B cell (primary cell): ENCODE measurements around the gene ZNF66. TPM values are rescaled to one million over a fixed set of nuclear protein-coding genes. Genes with fewer than 3 reads are reported as not detected.
"Not testable (repeated sequence)": the region's sequence is repeated elsewhere in the genome, so short reads cannot be mapped to it uniquely, and the experiment has no call there.

Source experiments
- ATAC-seq: fragments of 200-7000 bp; cut with Tn5 transposase; one replicate; pipeline ENCODE4 v1.10.0; 2021; ENCODE audit warnings: low read depth, mild to moderate bottlenecking, moderate number of reproducible peaks, moderate library complexity
- CTCF ChIA-PET: fragments of 350-600 bp; sonication (Branson Sonifier 250); formaldehyde crosslinking; loops from one replicate; lab custom pipeline; 2021; ENCODE audit warnings: antibody characterized with exemption, inconsistent platforms; lab: Charles Lee
- POLR2A ChIA-PET: fragments of 350-600 bp; sonication (Branson Sonifier 250); formaldehyde crosslinking; loops from one replicate; lab custom pipeline; 2021; ENCODE audit warnings: antibody characterized with exemption; lab: Charles Lee
- DNase-seq: peaks from one replicate; pipeline ENCODE4 v3.0.0; 2013
- H2AFZ ChIP-seq: 2 replicates; pipeline ENCODE4 v1.6.1; 2012; ENCODE audit warnings: mild to moderate bottlenecking, low read depth, low read length; ENCODE audit not compliant: insufficient read depth, poor library complexity, severe bottlenecking
- H3K27ac ChIP-seq, 2 donors: 1 replicate in 1 of 2; 2 replicates in 1 of 2; pipeline ENCODE4 v1.5.1; 2012 to 2013; ENCODE audit warnings: low read length in 2 of 2, mild to moderate bottlenecking in 2 of 2, moderate library complexity in 1 of 2
- H3K27me3 ChIP-seq, 4 experiments: fragments of 200-600 bp in 1 of 4; sonication (generic) in 1 of 4; replicated peaks in 1 of 4; 1 replicate in 2 of 4; 2 replicates in 2 of 4; pipeline versions ENCODE4 v1.6.1 to v1.7.0; 2013 to 2016; ENCODE audit warnings: low read length in 3 of 4, mild to moderate bottlenecking in 2 of 4, mixed read lengths in 1 of 4, moderate library complexity in 1 of 4; ENCODE audit not compliant: insufficient read depth in 4 of 4, control insufficient read depth in 3 of 4; ENCODE audit errors: control extremely low read depth in 1 of 4
- H3K36me3 ChIP-seq, 2 experiments: replicated peaks in 1 of 2; 1 replicate in 1 of 2; 2 replicates in 1 of 2; pipeline versions ENCODE4 v1.6.1 to v1.7.1; 2013; ENCODE audit warnings: low read length in 1 of 2; ENCODE audit not compliant: insufficient read depth in 2 of 2, control insufficient read depth in 1 of 2; ENCODE audit errors: control extremely low read depth in 1 of 2, extremely low read depth in 1 of 2
- H3K4me1 ChIP-seq, 2 donors: fragments of 200-600 bp in 1 of 2; sonication (generic) in 1 of 2; 1 replicate in 1 of 2; 2 replicates in 1 of 2; pipeline versions ENCODE4 v1.5.1 to v1.6.1; 2013 to 2017; ENCODE audit warnings: low read length in 2 of 2; ENCODE audit not compliant: control insufficient read depth in 2 of 2, insufficient read depth in 2 of 2
- H3K4me2 ChIP-seq: replicated peaks from 2 replicates; pipeline ENCODE3; 2012; ENCODE audit warnings: mild to moderate bottlenecking, low read depth, low read length; ENCODE audit not compliant: poor library complexity, severe bottlenecking
- H3K4me3 ChIP-seq, 5 experiments: fragments of 200-600 bp in 1 of 5; sonication (generic) in 1 of 5; 1 replicate in 3 of 5; 2 replicates in 2 of 5; pipeline versions ENCODE4 v1.5.1 to v1.7.0; 2011 to 2016; ENCODE audit warnings: low read length in 4 of 5, mild to moderate bottlenecking in 4 of 5, low read depth in 2 of 5, control low read depth in 1 of 5, moderate library complexity in 1 of 5; ENCODE audit not compliant: insufficient read depth in 1 of 5; ENCODE audit errors: control extremely low read depth in 1 of 5, extremely low read depth in 1 of 5
- H3K79me2 ChIP-seq: fragments of 200-600 bp; sonication (generic); one replicate; pipeline ENCODE4 v1.6.0; 2016; ENCODE audit warnings: low read length; ENCODE audit not compliant: control insufficient read depth, insufficient read depth
- H3K9ac ChIP-seq: fragments of 200-600 bp; sonication (generic); 2 replicates; pipeline ENCODE4 v1.6.1; 2017; ENCODE audit warnings: mild to moderate bottlenecking, low read length, moderate library complexity
- H3K9me3 ChIP-seq, 3 donors: one replicate each; pipeline versions ENCODE4 v1.6.1 to v1.7.1; 2013; ENCODE audit warnings: low read length in 2 of 3; ENCODE audit not compliant: control insufficient read depth in 2 of 3, insufficient read depth in 1 of 3; ENCODE audit errors: control extremely low read depth in 1 of 3
- H4K20me1 ChIP-seq: 2 replicates; pipeline ENCODE4 v1.6.0; 2012; ENCODE audit warnings: mild to moderate bottlenecking, low read length; ENCODE audit not compliant: insufficient read depth, control insufficient read depth, poor library complexity, severe bottlenecking
- H3K27ac Mint-ChIP-seq: one replicate; pipeline ENCODE4 v1.8.0; 2021; ENCODE audit warnings: mixed read lengths
- H3K27me3 Mint-ChIP-seq: one replicate; pipeline ENCODE4 v1.8.0; 2021; ENCODE audit warnings: mixed read lengths
- H3K4me1 Mint-ChIP-seq: one replicate; pipeline ENCODE4 v1.8.0; 2021; ENCODE audit warnings: mixed read lengths
- H3K4me3 Mint-ChIP-seq: one replicate; pipeline ENCODE4 v1.8.0; 2021; ENCODE audit warnings: mixed read lengths
- H3K9me3 Mint-ChIP-seq: one replicate; pipeline ENCODE4 v1.8.0; 2022; ENCODE audit warnings: mixed read lengths; ENCODE audit not compliant: insufficient read depth
- EZH2 ChIP-seq: IDR thresholded peaks from 2 replicates; pipeline ENCODE4 v1.6.1; 2012; ENCODE audit warnings: borderline replicate concordance, low read depth, mild to moderate bottlenecking, moderate library complexity, low read length; ENCODE audit not compliant: insufficient read depth, poor library complexity, severe bottlenecking
- WGBS: methylation state at CpG from one replicate; pipeline ENCODE4 v1.1.5; 2013; ENCODE audit warnings: missing lambda C conversion rate; ENCODE audit not compliant: insufficient coverage; 5-methylcytosine and 5-hydroxymethylcytosine counted together
- intact Hi-C: fragments of 100-400 bp; cut with micrococcal nuclease; formaldehyde crosslinking; loops from one replicate; pipeline ENCODE4 v1.10.0; 2022
- polyA plus RNA-seq: library from polyadenylated mRNA; depleted of rRNA; stranded (reverse); fragments of >200 nt; gene quantifications from 2 replicates; pipeline ENCODE4 v1.2.3, GENCODE V29; 2012
- total RNA-seq, 2 donors: library from RNA; stranded (reverse); fragments of 120-200 nt in 1 of 2; gene quantifications; 1 replicate in 1 of 2; 2 replicates in 1 of 2; pipeline versions ENCODE4 v1.2.3 to v1.2.4, GENCODE V29; 2013 to 2022
- TF ChIP-seq, protein P1 (sequence below): fragments of 200-600 bp; IDR thresholded peaks from one replicate; pipeline ENCODE4 v1.8.0; 2022; ENCODE audit warnings: antibody characterized with exemption, mild to moderate bottlenecking

Gene ZNF66
- total and polyA plus RNA-seq, 2 donors (not counting 1 experiment from before 2014, with no cell fraction given): 7.5 to 25.0 TPM

DNA sequence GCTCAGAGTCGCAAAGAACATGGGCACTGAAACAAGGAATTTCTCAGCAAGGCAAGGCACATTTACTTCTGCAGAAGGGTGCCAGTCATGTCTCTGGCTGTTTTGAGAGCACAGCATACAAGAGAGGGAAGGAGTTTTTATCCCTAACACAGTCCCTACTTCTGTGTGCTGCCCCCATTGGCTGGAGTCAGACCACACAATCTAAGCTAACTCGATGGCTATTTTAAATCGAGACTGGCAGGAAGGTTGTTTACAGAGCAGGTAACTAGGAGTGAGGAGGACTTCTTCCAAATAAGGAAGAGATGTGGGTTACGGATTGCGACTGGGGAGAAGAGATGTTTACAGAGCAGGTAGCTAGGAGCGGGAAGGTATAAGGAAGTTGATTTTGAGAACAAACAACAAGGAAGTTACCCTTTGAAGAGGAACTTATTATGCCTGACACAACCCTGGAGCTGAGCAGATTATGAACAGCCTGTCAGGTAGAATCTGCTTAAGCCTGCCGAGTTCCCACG lies 6.8 kb upstream of the ZNF66 start:
- H3K4me3 ChIP-seq, H3K27me3 ChIP-seq, H3K27me3 Mint-ChIP-seq, H3K36me3 ChIP-seq, POLR2A ChIA-PET, H3K4me3 Mint-ChIP-seq, H3K79me2 ChIP-seq, H2AFZ ChIP-seq, H3K4me2 ChIP-seq, H3K27ac ChIP-seq, H3K9ac ChIP-seq, H3K27ac Mint-ChIP-seq, H3K4me1 Mint-ChIP-seq, H4K20me1 ChIP-seq, H3K9me3 Mint-ChIP-seq, intact Hi-C loops, CTCF ChIA-PET, ATAC-seq, H3K4me1 ChIP-seq, H3K9me3 ChIP-seq, DNase-seq: not testable (repeated sequence)
- WGBS: 88% methylated on average over 5 of the region's 8 CpGs

DNA sequence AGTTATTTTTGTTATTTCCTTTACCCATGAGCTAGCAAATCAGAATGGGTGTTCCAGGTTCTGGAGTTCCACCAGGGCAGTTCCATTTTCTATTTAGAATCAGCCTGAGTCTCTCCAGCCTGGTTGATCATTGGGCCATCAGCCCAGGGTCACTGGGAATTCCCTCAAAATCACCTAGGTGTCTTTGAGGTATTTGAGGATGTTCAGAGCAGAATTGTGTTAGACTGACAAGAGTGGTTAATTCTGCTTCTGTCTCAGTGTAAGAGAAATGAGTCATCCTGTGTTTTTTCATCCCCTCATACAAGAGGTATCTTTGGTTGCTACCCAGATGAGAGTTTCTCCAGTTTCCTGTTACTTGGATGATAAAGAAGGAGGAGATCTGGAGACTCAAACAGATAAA lies 11.7 kb downstream of the ZNF66 start:
- Mint-ChIP-seq H3K27me3 (no peaks in the 10 kb centered on the region), H3K9me3 (peaks cover 7% of the 10 kb centered on the region), H3K4me1 (peaks cover 3% of the 10 kb centered on the region), H3K27ac (no peak overlapping the region), H3K4me3 (no peak overlapping the region)
- intact Hi-C loops: no loop called here
- ChIA-PET POLR2A (no interaction called here), CTCF (no interaction called here)
- H3K27me3 ChIP-seq: no peaks in the 10 kb centered on the region
- no peak overlapping the region for H2AFZ ChIP-seq
- H3K4me1 ChIP-seq: no peaks in the 10 kb centered on the region
- H3K27ac ChIP-seq: no peak overlapping the region
- DNase-seq (no peak), ATAC-seq (no peak)
- H3K4me3 ChIP-seq: no peak overlapping the region
- H3K4me2 ChIP-seq: no peak overlapping the region
- no peak for TF ChIP-seq EZH2
- TF ChIP-seq, protein P1, sequence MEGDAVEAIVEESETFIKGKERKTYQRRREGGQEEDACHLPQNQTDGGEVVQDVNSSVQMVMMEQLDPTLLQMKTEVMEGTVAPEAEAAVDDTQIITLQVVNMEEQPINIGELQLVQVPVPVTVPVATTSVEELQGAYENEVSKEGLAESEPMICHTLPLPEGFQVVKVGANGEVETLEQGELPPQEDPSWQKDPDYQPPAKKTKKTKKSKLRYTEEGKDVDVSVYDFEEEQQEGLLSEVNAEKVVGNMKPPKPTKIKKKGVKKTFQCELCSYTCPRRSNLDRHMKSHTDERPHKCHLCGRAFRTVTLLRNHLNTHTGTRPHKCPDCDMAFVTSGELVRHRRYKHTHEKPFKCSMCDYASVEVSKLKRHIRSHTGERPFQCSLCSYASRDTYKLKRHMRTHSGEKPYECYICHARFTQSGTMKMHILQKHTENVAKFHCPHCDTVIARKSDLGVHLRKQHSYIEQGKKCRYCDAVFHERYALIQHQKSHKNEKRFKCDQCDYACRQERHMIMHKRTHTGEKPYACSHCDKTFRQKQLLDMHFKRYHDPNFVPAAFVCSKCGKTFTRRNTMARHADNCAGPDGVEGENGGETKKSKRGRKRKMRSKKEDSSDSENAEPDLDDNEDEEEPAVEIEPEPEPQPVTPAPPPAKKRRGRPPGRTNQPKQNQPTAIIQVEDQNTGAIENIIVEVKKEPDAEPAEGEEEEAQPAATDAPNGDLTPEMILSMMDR: no peak
- H3K9me3 ChIP-seq: peaks cover 5 to 29% (median 9%) of the 10 kb centered on the region in 3 donors
- peaks cover 3% of the 10 kb centered on the region for H3K79me2 ChIP-seq
- H3K36me3 ChIP-seq: peaks cover 2 to 21% of the 10 kb centered on the region in 2 experiments
- no peak overlapping the region for H3K9ac ChIP-seq
- no peaks in the 10 kb centered on the region for H4K20me1 ChIP-seq
